ENCODE data around the gene LTB.

- TF ChIP-seq CTCF (tag by site-specific recombination; IDR thresholded peaks at IDR 0.05) = no peak
- no peak for TF ChIP-seq ZNF624 (tag by site-specific recombination; IDR thresholded peaks at IDR 0.05)
These were observed 23.4 kb downstream of the LTB start for GRCh38 chr6:31558631-31559500.

Data from HEK293 (cell line).